Endothelial cell (in vitro differentiated cells): ENCODE data around the gene CRTC3. TPM values are rescaled to one million over a fixed set of nuclear protein-coding genes. Genes with fewer than 3 reads are reported as not detected.

Experiments used
- DNase-seq: peaks from one replicate; pipeline ENCODE4 v3.0.0; 2021; ENCODE audit warnings: low spot score
- H3K27ac Mint-ChIP-seq: one replicate; pipeline ENCODE4 v1.8.0; 2021; ENCODE audit warnings: mixed read lengths, inconsistent platforms; ENCODE audit not compliant: unreplicated experiment
- H3K27me3 Mint-ChIP-seq: one replicate; pipeline ENCODE4 v1.8.0; 2021; ENCODE audit warnings: mild to moderate bottlenecking, moderate library complexity, mixed read lengths, inconsistent platforms; ENCODE audit not compliant: unreplicated experiment
- H3K36me3 Mint-ChIP-seq: one replicate; pipeline ENCODE4 v1.8.0; 2021; ENCODE audit warnings: mild to moderate bottlenecking, low read depth, mixed read lengths, inconsistent platforms; ENCODE audit not compliant: unreplicated experiment
- H3K4me1 Mint-ChIP-seq: one replicate; pipeline ENCODE4 v1.8.0; 2021; ENCODE audit warnings: mild to moderate bottlenecking, mixed read lengths, inconsistent platforms; ENCODE audit not compliant: unreplicated experiment
- H3K4me3 Mint-ChIP-seq: one replicate; pipeline ENCODE4 v1.8.0; 2021; ENCODE audit warnings: mild to moderate bottlenecking, mixed read lengths, inconsistent platforms; ENCODE audit not compliant: unreplicated experiment
- H3K9me3 Mint-ChIP-seq: one replicate; pipeline ENCODE4 v1.8.0; 2021; ENCODE audit warnings: mixed read lengths, inconsistent platforms; ENCODE audit not compliant: unreplicated experiment
- total RNA-seq: library from RNA; stranded (reverse); fragmentation: NEBNext Ultra II Directional; extraction: Animal tissue kit (Norgen Biotek cat#: 25700); gene quantifications from one replicate; pipeline ENCODE4 v1.2.1, GENCODE V29; 2021; ENCODE audit not compliant: unreplicated experiment
- TF ChIP-seq, protein P1 (sequence below): fragments of 200-600 bp; sonication (generic); IDR thresholded peaks from one replicate; pipeline ENCODE4 v1.5.0; 2021; ENCODE audit warnings: antibody characterized with exemption; ENCODE audit not compliant: unreplicated experiment

CRTC3 gene
- total RNA-seq, 1 donor from 2014 or later, result 27.1 TPM

- Mint-ChIP-seq H3K27me3 (peaks cover 1% of the 10 kb centered on the region), H3K36me3 (no peaks in the 10 kb centered on the region), H3K27ac (peak overlapping the region; percentile 38), H3K4me3 (no peak overlapping the region), H3K4me1 (peaks cover 14% of the 10 kb centered on the region), H3K9me3 (no peaks in the 10 kb centered on the region)
- no peak for DNase-seq
- TF ChIP-seq, protein P1, sequence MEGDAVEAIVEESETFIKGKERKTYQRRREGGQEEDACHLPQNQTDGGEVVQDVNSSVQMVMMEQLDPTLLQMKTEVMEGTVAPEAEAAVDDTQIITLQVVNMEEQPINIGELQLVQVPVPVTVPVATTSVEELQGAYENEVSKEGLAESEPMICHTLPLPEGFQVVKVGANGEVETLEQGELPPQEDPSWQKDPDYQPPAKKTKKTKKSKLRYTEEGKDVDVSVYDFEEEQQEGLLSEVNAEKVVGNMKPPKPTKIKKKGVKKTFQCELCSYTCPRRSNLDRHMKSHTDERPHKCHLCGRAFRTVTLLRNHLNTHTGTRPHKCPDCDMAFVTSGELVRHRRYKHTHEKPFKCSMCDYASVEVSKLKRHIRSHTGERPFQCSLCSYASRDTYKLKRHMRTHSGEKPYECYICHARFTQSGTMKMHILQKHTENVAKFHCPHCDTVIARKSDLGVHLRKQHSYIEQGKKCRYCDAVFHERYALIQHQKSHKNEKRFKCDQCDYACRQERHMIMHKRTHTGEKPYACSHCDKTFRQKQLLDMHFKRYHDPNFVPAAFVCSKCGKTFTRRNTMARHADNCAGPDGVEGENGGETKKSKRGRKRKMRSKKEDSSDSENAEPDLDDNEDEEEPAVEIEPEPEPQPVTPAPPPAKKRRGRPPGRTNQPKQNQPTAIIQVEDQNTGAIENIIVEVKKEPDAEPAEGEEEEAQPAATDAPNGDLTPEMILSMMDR, result no peak
Measured at GRCh38 chr15:90691982-90692773, 162.5 kb downstream of the CRTC3 start.

Other genes with a start within 250 kb of the CRTC3 start
- 4.1 TPM for gene ZNF774, start 177.6 kb upstream of the CRTC3 start, total RNA-seq
- 86.4 TPM for gene IQGAP1, start 141.7 kb upstream of the CRTC3 start, total RNA-seq
- gene BLM, start 187.4 kb downstream of the CRTC3 start, total RNA-seq, result 11.5 TPM